Fibroblast of mammary gland (primary cell): ENCODE measurements around the gene PRICKLE2.
A peak's percentile ranks its signal among the peaks of the same experiment; 100 is the strongest.

Experiments
- DNase-seq: peaks from one replicate; pipeline ENCODE4 v3.0.0-alpha.2; 2010; ENCODE audit warnings: low read depth
- H3K4me3 ChIP-seq: 2 replicates; pipeline ENCODE4 v1.5.1; 2011; ENCODE audit warnings: low read depth, mild to moderate bottlenecking, low read length, moderate library complexity; ENCODE audit not compliant: control insufficient read depth
- TF ChIP-seq, protein P1 (sequence below): conservative IDR thresholded peaks from 2 replicates; pipeline ENCODE4 v1.5.1; 2011; ENCODE audit warnings: low read depth, low read length, inconsistent platforms; ENCODE audit not compliant: control insufficient read depth, insufficient read depth

PRICKLE2 gene

DNA sequence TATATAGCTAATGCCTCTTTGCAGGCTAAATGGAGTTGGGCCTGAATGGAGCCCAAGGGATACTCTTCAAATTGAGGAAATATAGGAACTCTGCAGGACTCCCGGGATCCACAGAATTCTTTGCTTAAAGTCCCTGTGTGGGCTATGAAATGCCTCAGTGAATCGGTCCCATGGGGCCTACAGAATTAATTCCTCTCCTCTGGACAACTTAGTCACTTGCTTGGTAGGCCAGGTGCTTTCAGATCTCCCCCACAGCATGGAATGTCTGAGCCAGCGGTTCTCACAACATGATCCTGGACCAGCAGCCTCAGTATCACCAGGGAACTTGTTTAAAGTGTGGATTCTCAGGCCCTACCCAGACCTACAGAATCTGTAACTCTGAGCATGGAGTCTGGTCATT, 15.1 kb upstream of the PRICKLE2 start:
- peak; percentile 29 for DNase-seq
- TF ChIP-seq, protein P1, sequence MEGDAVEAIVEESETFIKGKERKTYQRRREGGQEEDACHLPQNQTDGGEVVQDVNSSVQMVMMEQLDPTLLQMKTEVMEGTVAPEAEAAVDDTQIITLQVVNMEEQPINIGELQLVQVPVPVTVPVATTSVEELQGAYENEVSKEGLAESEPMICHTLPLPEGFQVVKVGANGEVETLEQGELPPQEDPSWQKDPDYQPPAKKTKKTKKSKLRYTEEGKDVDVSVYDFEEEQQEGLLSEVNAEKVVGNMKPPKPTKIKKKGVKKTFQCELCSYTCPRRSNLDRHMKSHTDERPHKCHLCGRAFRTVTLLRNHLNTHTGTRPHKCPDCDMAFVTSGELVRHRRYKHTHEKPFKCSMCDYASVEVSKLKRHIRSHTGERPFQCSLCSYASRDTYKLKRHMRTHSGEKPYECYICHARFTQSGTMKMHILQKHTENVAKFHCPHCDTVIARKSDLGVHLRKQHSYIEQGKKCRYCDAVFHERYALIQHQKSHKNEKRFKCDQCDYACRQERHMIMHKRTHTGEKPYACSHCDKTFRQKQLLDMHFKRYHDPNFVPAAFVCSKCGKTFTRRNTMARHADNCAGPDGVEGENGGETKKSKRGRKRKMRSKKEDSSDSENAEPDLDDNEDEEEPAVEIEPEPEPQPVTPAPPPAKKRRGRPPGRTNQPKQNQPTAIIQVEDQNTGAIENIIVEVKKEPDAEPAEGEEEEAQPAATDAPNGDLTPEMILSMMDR, result no peak
- H3K4me3 ChIP-seq, result no peak overlapping the region

GRCh38 chr3:64239841-64240240, 14.6 kb upstream of the PRICKLE2 start:
- DNase-seq, result no peak
- no peak overlapping the region for H3K4me3 ChIP-seq
- TF ChIP-seq, protein P1, result no peak

DNA sequence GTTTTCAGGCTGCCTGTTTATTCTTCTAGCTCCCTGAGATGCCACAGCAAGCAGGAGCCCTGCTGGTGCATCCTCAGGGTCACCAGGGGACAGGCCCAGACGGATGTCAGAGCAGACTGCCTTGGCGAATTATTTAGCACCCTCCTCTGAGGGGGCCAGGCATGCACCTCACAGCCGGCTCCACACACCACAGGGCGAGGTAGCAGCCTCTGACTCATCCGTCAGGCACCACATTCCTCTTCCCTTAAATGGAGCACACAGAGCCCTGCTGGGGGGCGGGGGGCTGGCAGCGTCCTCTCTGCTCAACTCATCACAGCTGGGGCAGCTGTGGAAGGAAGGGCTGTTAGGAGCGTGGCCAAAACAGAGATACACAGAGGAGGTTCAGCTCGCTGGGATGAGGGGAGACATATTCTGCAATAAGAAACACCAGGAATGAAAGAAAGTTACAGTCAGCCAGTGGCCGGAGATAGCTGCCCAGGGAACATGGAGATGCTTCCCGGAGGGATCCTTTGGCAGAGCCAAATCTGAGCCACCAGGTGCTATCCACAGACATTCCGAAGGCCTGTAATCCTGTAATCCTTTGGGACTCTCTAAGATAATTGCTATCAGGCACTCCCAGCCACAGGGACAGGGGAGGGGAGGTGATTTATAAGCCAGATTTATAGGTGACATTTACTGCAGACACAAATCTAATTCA, 13.9 kb upstream of the PRICKLE2 start:
- H3K4me3 ChIP-seq, result no peak overlapping the region
- TF ChIP-seq, protein P1, result no peak
- DNase-seq, result peak; percentile 93

- TF ChIP-seq, protein P1, result no peak
- no peak for DNase-seq
- H3K4me3 ChIP-seq, result no peak overlapping the region
These were observed 11.8 kb upstream of the PRICKLE2 start for GRCh38 chr3:64237083-64237482.

DNA sequence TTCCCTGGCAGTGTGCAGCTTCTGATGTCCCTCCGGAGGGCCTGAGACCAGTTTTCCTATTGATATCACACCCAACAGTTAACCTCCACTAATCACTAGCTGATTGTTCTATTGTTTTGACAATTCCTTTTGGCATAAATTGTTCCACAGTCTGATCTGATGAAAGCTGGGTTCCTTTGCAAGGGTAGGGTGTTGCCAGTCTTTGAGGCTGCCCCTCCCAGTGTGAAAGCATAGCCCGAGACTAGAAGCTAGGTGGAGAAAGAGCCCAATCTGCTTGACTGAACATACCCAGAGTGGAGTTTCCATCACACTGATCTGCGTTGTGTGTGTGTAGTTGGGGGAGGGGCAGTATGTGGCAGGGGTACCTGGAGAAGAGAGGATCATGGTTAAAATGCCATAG, 10.3 kb upstream of the PRICKLE2 start:
- TF ChIP-seq, protein P1, result no peak
- DNase-seq, result no peak
- H3K4me3 ChIP-seq, result no peak overlapping the region

DNA sequence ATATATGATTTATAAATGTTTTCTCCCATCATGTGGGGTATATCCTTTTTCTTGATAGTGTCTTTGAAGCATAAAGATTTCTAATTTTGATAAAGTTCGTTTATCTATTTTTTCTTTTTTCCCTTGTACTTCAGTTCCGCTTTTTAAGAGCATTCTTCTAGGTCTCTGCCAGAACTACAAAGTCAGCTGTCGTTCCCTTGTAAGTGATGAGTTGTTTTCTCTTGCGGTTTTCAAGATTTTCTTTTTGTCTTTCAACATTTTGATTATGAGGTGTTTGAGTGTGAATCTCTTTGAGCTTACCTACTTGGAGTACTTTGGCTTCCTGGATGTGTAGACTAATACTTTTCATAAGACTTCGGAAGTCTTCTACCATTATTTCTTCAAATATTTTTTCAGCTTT, 9.3 kb upstream of the PRICKLE2 start:
- no peak for DNase-seq
- TF ChIP-seq, protein P1, result no peak
- no peak overlapping the region for H3K4me3 ChIP-seq

GRCh38 chr3:64232821-64233220, 7.6 kb upstream of the PRICKLE2 start:
- TF ChIP-seq, protein P1, result no peak
- H3K4me3 ChIP-seq, result no peak overlapping the region
- DNase-seq, result no peak
